Upper lobe of right lung (tissue), 1 donor: Measurements from ENCODE around the gene DOCK6. TPM values are rescaled to one million over a fixed set of nuclear protein-coding genes. Genes with fewer than 3 reads are reported as not detected.

Experiments
- ATAC-seq: fragments of 200-7000 bp; cut with Tn5 transposase; one replicate; pipeline ENCODE4 v1.9.1; 2020; ENCODE audit warnings: mild to moderate bottlenecking, moderate library complexity
- DNase-seq: peaks from one replicate; pipeline ENCODE4 v3.0.0-alpha.2; 2020
- H3K27ac ChIP-seq: fragments of 200-600 bp; one replicate; pipeline ENCODE4 v1.8.0; 2022
- H3K27me3 ChIP-seq: fragments of 200-600 bp; one replicate; pipeline ENCODE4 v1.8.0; 2022; ENCODE audit warnings: mild to moderate bottlenecking
- H3K36me3 ChIP-seq: fragments of 200-600 bp; one replicate; pipeline ENCODE4 v1.8.0; 2022
- H3K4me1 ChIP-seq: fragments of 200-600 bp; one replicate; pipeline ENCODE4 v1.8.0; 2022
- H3K4me3 ChIP-seq: fragments of 200-600 bp; one replicate; pipeline ENCODE4 v1.8.0; 2022; ENCODE audit warnings: mild to moderate bottlenecking
- H3K9me3 ChIP-seq: fragments of 200-600 bp; one replicate; pipeline ENCODE4 v1.8.0; 2022
- CTCF ChIP-seq: fragments of 200-600 bp; IDR thresholded peaks from one replicate; pipeline ENCODE4 v1.8.0; 2022; ENCODE audit warnings: antibody characterized with exemption
- intact Hi-C: fragments of 100-400 bp; cut with DNase I; formaldehyde crosslinking; loops from one replicate; pipeline ENCODE4 v1.11.0; 2022
- total RNA-seq: library from RNA; stranded (reverse); fragmentation: NEBNext Ultra II Directional; extraction: Animal tissue kit (Norgen Biotek cat#: 25700); gene quantifications from one replicate; pipeline ENCODE4 v1.2.1, GENCODE V29; 2021
- donor health status: DM: no; HTN: yes; CAD: no; lungs with severe emphysema.

Gene DOCK6
- total RNA-seq, 1 donor from 2014 or later, result 138 TPM

- no peak for TF ChIP-seq CTCF
- DNase-seq (no peak), ATAC-seq (no peak)
- H3K4me1 ChIP-seq, result peaks cover 4% of the 10 kb centered on the region
- H3K9me3 ChIP-seq, result no peaks in the 10 kb centered on the region
- no peak overlapping the region for H3K4me3 ChIP-seq
- no peak overlapping the region for H3K27ac ChIP-seq
- H3K36me3 ChIP-seq, result peaks cover 94% of the 10 kb centered on the region
- H3K27me3 ChIP-seq, result no peaks in the 10 kb centered on the region
- intact Hi-C loops, result no loop called here
These were observed 89.7 kb downstream of the DOCK6 start for GRCh38 chr19:11172576-11172975.

GRCh38 chr19:11171144-11171543, 91.2 kb downstream of the DOCK6 start:
- Histone ChIP-seq H3K9me3 (no peaks in the 10 kb centered on the region), H3K4me1 (peaks cover 5% of the 10 kb centered on the region), H3K36me3 (peaks cover 94% of the 10 kb centered on the region), H3K27me3 (no peaks in the 10 kb centered on the region), H3K4me3 (no peak overlapping the region), H3K27ac (peak overlapping the region; percentile 13)
- no peak for TF ChIP-seq CTCF
- ATAC-seq (no peak), DNase-seq (no peak)
- intact Hi-C loops, result no loop called here

- Histone ChIP-seq H3K27me3 (no peaks in the 10 kb centered on the region), H3K36me3 (peaks cover 89% of the 10 kb centered on the region), H3K9me3 (no peaks in the 10 kb centered on the region), H3K4me3 (no peak overlapping the region), H3K4me1 (peaks cover 15% of the 10 kb centered on the region), H3K27ac (peak overlapping the region; percentile 13)
- DNase-seq (no peak), ATAC-seq (peak; percentile 7)
- TF ChIP-seq CTCF, result no peak
- intact Hi-C loops, result no loop called here
These were observed 92.2 kb downstream of the DOCK6 start for GRCh38 chr19:11169896-11170678.

GRCh38 chr19:11168568-11168967, 93.8 kb downstream of the DOCK6 start:
- Histone ChIP-seq H3K27me3 (no peaks in the 10 kb centered on the region), H3K9me3 (no peaks in the 10 kb centered on the region), H3K36me3 (peaks cover 74% of the 10 kb centered on the region), H3K4me3 (no peak overlapping the region), H3K4me1 (peaks cover 24% of the 10 kb centered on the region), H3K27ac (no peak overlapping the region)
- ATAC-seq (no peak), DNase-seq (no peak)
- TF ChIP-seq CTCF, result no peak
- intact Hi-C loops, result no loop called here

GRCh38 chr19:11166281-11167142, 95.8 kb downstream of the DOCK6 start:
- Histone ChIP-seq H3K36me3 (peaks cover 55% of the 10 kb centered on the region), H3K27me3 (no peaks in the 10 kb centered on the region), H3K4me1 (peaks cover 24% of the 10 kb centered on the region), H3K27ac (peak overlapping the region; percentile 67), H3K4me3 (no peak overlapping the region), H3K9me3 (no peaks in the 10 kb centered on the region)
- TF ChIP-seq CTCF, result no peak
- intact Hi-C loops, result no loop called here
- DNase-seq (no peak), ATAC-seq (no peak)
